B cell (primary cell): ENCODE data around the gene POLR2J.

Source experiments
- EZH2 ChIP-seq: IDR thresholded peaks from 2 replicates; pipeline ENCODE4 v1.6.1; 2012; ENCODE audit warnings: borderline replicate concordance, low read depth, mild to moderate bottlenecking, moderate library complexity, low read length; ENCODE audit not compliant: insufficient read depth, poor library complexity, severe bottlenecking
- TF ChIP-seq, protein P1 (sequence below): fragments of 200-600 bp; IDR thresholded peaks from one replicate; pipeline ENCODE4 v1.8.0; 2022; ENCODE audit warnings: antibody characterized with exemption, mild to moderate bottlenecking

DNA sequence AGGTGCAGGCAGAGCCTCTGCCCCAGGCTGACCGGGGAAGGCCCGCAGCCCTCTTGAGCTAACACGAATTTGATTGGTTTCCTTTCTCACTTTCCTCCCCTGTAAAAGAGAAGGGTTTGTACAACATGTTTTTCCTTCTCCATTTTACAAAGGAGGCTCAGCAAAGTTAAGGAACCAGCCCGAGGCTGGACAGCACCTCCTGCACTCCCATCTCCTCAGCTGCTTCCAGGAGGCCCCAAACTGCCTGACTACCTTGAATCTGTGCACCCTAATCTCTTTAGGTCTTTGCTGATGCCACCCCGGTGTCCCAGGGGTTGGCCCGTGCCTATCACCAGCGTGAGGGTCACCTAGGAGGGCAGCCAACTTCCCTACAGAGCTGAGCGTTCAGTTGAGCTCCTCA lies 18.3 kb downstream of the POLR2J start:
- TF ChIP-seq, protein P1, sequence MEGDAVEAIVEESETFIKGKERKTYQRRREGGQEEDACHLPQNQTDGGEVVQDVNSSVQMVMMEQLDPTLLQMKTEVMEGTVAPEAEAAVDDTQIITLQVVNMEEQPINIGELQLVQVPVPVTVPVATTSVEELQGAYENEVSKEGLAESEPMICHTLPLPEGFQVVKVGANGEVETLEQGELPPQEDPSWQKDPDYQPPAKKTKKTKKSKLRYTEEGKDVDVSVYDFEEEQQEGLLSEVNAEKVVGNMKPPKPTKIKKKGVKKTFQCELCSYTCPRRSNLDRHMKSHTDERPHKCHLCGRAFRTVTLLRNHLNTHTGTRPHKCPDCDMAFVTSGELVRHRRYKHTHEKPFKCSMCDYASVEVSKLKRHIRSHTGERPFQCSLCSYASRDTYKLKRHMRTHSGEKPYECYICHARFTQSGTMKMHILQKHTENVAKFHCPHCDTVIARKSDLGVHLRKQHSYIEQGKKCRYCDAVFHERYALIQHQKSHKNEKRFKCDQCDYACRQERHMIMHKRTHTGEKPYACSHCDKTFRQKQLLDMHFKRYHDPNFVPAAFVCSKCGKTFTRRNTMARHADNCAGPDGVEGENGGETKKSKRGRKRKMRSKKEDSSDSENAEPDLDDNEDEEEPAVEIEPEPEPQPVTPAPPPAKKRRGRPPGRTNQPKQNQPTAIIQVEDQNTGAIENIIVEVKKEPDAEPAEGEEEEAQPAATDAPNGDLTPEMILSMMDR, result no peak
- no peak for TF ChIP-seq EZH2
